KMS-11 (cell line): ENCODE measurements around the gene B3GALNT1.

Experiments used
- H2AFZ ChIP-seq: fragments of 200-600 bp; sonication (generic); 2 replicates; pipeline ENCODE4 v1.6.1; 2016; ENCODE audit warnings: antibody characterized with exemption, mixed run types, low read depth
- H3K27ac ChIP-seq: fragments of 200-600 bp; sonication (generic); 2 replicates; pipeline ENCODE4 v1.6.1; 2016; ENCODE audit warnings: mild to moderate bottlenecking, mixed run types
- H3K27me3 ChIP-seq: fragments of 200-600 bp; sonication (generic); 2 replicates; pipeline ENCODE4 v1.6.1; 2017; ENCODE audit warnings: mild to moderate bottlenecking, low read depth, mixed run types, moderate library complexity; ENCODE audit not compliant: insufficient read depth
- H3K36me3 ChIP-seq: fragments of 200-600 bp; sonication (generic); 2 replicates; pipeline ENCODE4 v1.6.1; 2017; ENCODE audit warnings: mild to moderate bottlenecking, mixed run types; ENCODE audit not compliant: insufficient read depth
- H3K4me1 ChIP-seq: fragments of 200-600 bp; sonication (generic); 2 replicates; pipeline ENCODE4 v1.6.1; 2016; ENCODE audit warnings: mild to moderate bottlenecking, low read depth, mixed run types; ENCODE audit not compliant: poor library complexity, severe bottlenecking
- H3K4me2 ChIP-seq: fragments of 200-600 bp; sonication (generic); 2 replicates; pipeline ENCODE4 v1.7.0; 2016; ENCODE audit warnings: mild to moderate bottlenecking, mixed run types
- H3K4me3 ChIP-seq: fragments of 200-600 bp; sonication (generic); IDR thresholded peaks from 2 replicates; pipeline ENCODE4 v1.6.1; 2017; ENCODE audit warnings: low read depth, low read length, mixed read lengths; ENCODE audit not compliant: insufficient read depth
- H3K79me2 ChIP-seq: fragments of 200-600 bp; sonication (generic); 2 replicates; pipeline ENCODE4 v1.6.1; 2016; ENCODE audit warnings: low read depth, mixed run types; ENCODE audit not compliant: insufficient read depth
- H3K9ac ChIP-seq: fragments of 200-600 bp; sonication (generic); 2 replicates; pipeline ENCODE4 v1.6.1; 2016; ENCODE audit warnings: mild to moderate bottlenecking, mixed run types
- H4K20me1 ChIP-seq: fragments of 200-600 bp; sonication (generic); 2 replicates; pipeline ENCODE4 v1.6.1; 2016; ENCODE audit warnings: mild to moderate bottlenecking, mixed run types; ENCODE audit not compliant: insufficient read depth
- TF ChIP-seq, protein P1 (sequence below): fragments of 200-600 bp; sonication (generic); conservative IDR thresholded peaks from 2 replicates; pipeline ENCODE4 v1.6.1; 2017; ENCODE audit warnings: low read depth, mild to moderate bottlenecking, antibody characterized with exemption, low read length, moderate library complexity, mixed read lengths

B3GALNT1 gene

DNA sequence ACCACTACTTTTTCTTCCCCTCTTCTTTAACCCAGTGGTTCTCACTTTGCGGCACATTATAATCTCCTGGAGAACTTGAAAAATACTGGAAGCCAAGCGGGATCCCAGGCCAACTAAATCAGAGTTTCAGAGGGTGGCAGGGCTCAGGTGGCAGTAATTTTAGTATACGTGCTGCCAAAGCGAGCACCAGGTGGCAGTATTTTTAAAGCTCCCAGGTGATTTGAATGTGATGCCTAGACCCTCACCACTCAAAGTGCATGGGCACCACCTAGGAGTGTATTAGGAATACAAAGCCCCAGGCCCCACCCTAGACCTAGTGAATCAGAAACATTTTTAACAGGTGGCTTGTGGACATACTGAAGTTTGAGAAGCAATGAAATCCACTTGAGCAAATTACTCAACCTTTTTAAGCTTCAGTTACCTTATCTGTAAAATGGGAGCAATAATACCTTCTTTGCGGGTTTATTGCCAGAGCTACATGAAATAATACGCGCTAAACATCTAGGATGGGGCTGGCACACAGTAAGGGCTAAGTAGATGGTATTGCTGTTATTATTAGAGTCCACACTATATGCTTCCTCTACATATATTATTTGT, 8.3 kb downstream of the B3GALNT1 start:
- Histone ChIP-seq H3K27me3 (no peaks in the 10 kb centered on the region), H3K4me2 (no peak overlapping the region), H3K4me3 (no peak overlapping the region), H3K36me3 (no peaks in the 10 kb centered on the region), H2AFZ (no peak overlapping the region), H3K9ac (no peak overlapping the region), H3K4me1 (no peaks in the 10 kb centered on the region), H4K20me1 (no peaks in the 10 kb centered on the region), H3K79me2 (no peaks in the 10 kb centered on the region), H3K27ac (no peak overlapping the region)
- TF ChIP-seq, protein P1, sequence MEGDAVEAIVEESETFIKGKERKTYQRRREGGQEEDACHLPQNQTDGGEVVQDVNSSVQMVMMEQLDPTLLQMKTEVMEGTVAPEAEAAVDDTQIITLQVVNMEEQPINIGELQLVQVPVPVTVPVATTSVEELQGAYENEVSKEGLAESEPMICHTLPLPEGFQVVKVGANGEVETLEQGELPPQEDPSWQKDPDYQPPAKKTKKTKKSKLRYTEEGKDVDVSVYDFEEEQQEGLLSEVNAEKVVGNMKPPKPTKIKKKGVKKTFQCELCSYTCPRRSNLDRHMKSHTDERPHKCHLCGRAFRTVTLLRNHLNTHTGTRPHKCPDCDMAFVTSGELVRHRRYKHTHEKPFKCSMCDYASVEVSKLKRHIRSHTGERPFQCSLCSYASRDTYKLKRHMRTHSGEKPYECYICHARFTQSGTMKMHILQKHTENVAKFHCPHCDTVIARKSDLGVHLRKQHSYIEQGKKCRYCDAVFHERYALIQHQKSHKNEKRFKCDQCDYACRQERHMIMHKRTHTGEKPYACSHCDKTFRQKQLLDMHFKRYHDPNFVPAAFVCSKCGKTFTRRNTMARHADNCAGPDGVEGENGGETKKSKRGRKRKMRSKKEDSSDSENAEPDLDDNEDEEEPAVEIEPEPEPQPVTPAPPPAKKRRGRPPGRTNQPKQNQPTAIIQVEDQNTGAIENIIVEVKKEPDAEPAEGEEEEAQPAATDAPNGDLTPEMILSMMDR: peak; percentile 52; the same call in 1 of the 2 replicates

DNA sequence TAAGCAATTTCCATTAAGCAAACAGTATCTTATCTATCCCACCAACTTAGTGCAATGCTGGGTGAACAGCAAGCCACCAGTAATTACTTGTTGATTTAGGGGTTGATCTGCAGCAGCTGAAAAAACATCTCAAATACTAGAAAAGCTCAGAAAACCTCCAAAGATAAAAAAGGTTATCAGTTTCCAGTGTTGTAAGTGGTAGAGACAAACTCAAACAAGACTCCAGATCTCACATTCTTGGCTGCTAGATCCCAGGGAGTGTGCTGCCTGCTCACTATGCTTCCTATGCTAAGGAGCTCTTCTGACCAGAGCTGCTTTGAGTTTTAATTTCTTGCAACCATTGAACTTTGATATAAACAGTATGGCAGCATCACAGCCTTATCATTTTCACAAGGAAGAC, 11.3 kb downstream of the B3GALNT1 start:
- no peak overlapping the region for H3K4me3 ChIP-seq
- no peaks in the 10 kb centered on the region for H4K20me1 ChIP-seq
- no peaks in the 10 kb centered on the region for H3K79me2 ChIP-seq
- H3K36me3 ChIP-seq: no peaks in the 10 kb centered on the region
- no peak overlapping the region for H3K27ac ChIP-seq
- H3K27me3 ChIP-seq: no peaks in the 10 kb centered on the region
- H3K9ac ChIP-seq: no peak overlapping the region
- no peaks in the 10 kb centered on the region for H3K4me1 ChIP-seq
- no peak overlapping the region for H2AFZ ChIP-seq
- TF ChIP-seq, protein P1: no peak
- no peak overlapping the region for H3K4me2 ChIP-seq

DNA sequence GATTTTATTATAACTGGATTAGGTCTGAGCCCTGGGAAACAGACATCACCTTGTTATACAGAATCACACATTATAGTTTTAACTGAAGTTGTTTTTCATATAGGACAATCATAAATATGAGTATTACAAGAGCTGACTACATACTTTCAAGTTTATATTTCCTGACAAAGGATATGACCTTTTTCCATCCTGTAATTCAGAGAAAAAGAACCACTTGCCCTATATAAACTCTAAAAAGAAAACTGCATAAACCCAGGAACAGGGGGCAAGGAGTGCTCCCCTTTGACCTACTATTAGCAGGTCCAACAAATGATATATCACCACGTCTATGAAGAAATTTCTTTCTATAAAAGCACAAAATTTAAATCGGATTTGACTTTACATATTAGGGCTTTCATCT, 20.9 kb downstream of the B3GALNT1 start:
- Histone ChIP-seq H3K4me3 (no peak overlapping the region), H4K20me1 (no peaks in the 10 kb centered on the region), H3K36me3 (no peaks in the 10 kb centered on the region), H3K79me2 (no peaks in the 10 kb centered on the region), H3K9ac (no peak overlapping the region), H3K27ac (no peak overlapping the region), H3K4me2 (no peak overlapping the region), H2AFZ (no peak overlapping the region), H3K4me1 (peaks cover 11% of the 10 kb centered on the region), H3K27me3 (no peaks in the 10 kb centered on the region)
- TF ChIP-seq, protein P1: no peak

DNA sequence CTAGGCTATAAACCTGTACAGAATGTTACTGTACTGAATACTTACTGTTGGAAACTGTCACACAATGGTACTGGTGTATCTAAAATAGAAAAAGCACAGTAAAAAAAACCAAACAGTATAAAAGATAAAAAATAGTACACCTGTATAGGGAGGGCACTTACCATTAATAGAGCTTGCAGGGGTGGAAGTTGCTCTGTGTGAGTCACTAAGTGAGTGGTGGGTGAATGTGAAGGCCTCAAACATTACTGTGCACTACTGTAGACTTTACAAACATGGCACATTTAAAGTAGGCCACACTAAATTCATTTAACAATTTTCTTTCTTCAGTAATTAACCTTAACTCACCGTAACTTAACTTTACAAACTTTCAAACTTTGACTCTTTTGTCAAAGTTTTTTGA, 22.0 kb downstream of the B3GALNT1 start:
- H3K4me2 ChIP-seq: no peak overlapping the region
- no peak overlapping the region for H2AFZ ChIP-seq
- H3K27me3 ChIP-seq: no peaks in the 10 kb centered on the region
- peaks cover 11% of the 10 kb centered on the region for H3K4me1 ChIP-seq
- no peaks in the 10 kb centered on the region for H3K79me2 ChIP-seq
- H3K27ac ChIP-seq: no peak overlapping the region
- H3K4me3 ChIP-seq: no peak overlapping the region
- H4K20me1 ChIP-seq: no peaks in the 10 kb centered on the region
- H3K36me3 ChIP-seq: no peaks in the 10 kb centered on the region
- TF ChIP-seq, protein P1: no peak
- no peak overlapping the region for H3K9ac ChIP-seq
